Measurements from ENCODE around the gene PDZRN3. TPM values are rescaled to one million over a fixed set of nuclear protein-coding genes. Genes with fewer than 3 reads are reported as not detected.
"Not testable (repeated sequence)": the region's sequence is repeated elsewhere in the genome, so short reads cannot be mapped to it uniquely, and the experiment has no call there.

Gene PDZRN3
- total and polyA plus RNA-seq, 11 donors: 30.2 to 163 (median 76.7) TPM

- intact Hi-C loops (cut with DNase I): no loop called here
- H3K4me1 ChIP-seq: peaks cover 0 to 63% (median 9%) of the 10 kb centered on the region in 12 donors
- no peaks in the 10 kb centered on the region for H3K36me3 ChIP-seq
- WGBS, 4 donors: 44 to 80% (median 58%) methylated on average over 5 of the region's 5 CpGs
- no peak for TF ChIP-seq CTCF (IDR thresholded peaks at IDR 0.05)
- TF ChIP-seq POLR2A (IDR thresholded peaks at IDR 0.05): no peak
- H3K9me3 ChIP-seq: no peaks in the 10 kb centered on the region
- no peak overlapping the region for H3K4me3 ChIP-seq
- H3K27me3 ChIP-seq: no peaks in the 10 kb centered on the region
- DNase-seq (peak in 3 of 5 donors; percentile 38 to 51 (median 41)), ATAC-seq (peak; percentile 29 to 72 (median 59))
- H3K27ac ChIP-seq: peak overlapping the region in 7 of 12 donors; percentile 9 to 50 (median 34)
These were observed 56.3 kb downstream of the PDZRN3 start for GRCh38 chr3:73568371-73568862.

- intact Hi-C loops (cut with DNase I); DNase-seq; H3K4me3 ChIP-seq; H3K36me3 ChIP-seq; H3K9me3 ChIP-seq; ATAC-seq; H3K27me3 ChIP-seq: not testable (repeated sequence)
- WGBS, 4 donors: 92 to 97% (median 93%) methylated on average over 12 of the region's 12 CpGs
- Histone ChIP-seq H3K4me1 (peaks cover 0 to 54% (median 12%) of the 10 kb centered on the region in 12 donors), H3K27ac (peak overlapping the region in 1 of 12 donors; percentile 15)
These were observed 59.4 kb downstream of the PDZRN3 start for GRCh38 chr3:73565374-73565773.

GRCh38 chr3:73563896-73564582 is 60.7 kb downstream of the PDZRN3 start:
- ATAC-seq: peak in 1 of 4 donors; percentile 30
- peaks cover 0 to 49% (median 17%) of the 10 kb centered on the region in 12 donors for H3K4me1 ChIP-seq

GRCh38 chr3:73561494-73561893 is 63.2 kb downstream of the PDZRN3 start:
- H3K27ac ChIP-seq: peak overlapping the region in 5 of 12 donors; percentile 3 to 52 (median 35)
- TF ChIP-seq POLR2A (IDR thresholded peaks at IDR 0.05): no peak
- no peak for TF ChIP-seq CTCF (IDR thresholded peaks at IDR 0.05)
- WGBS, 4 donors: 57 to 67% (median 63%) methylated on average over 10 of the region's 10 CpGs
- intact Hi-C loops (cut with DNase I): no loop called here
- DNase-seq: no peak
- H3K4me3 ChIP-seq: no peak overlapping the region
- ATAC-seq: no peak
- H3K4me1 ChIP-seq: peaks cover 0 to 62% (median 39%) of the 10 kb centered on the region in 12 donors
- no peaks in the 10 kb centered on the region for H3K36me3 ChIP-seq
- no peaks in the 10 kb centered on the region for H3K27me3 ChIP-seq
- no peaks in the 10 kb centered on the region for H3K9me3 ChIP-seq

More at GRCh38 chr3:73563896-73564582, 60.7 kb downstream of the PDZRN3 start:
- Histone ChIP-seq H3K9me3 (no peaks in the 10 kb centered on the region), H3K27me3 (no peaks in the 10 kb centered on the region), H3K36me3 (no peaks in the 10 kb centered on the region), H3K27ac (peak overlapping the region in 1 of 12 donors; percentile 50), H3K4me3 (no peak overlapping the region)
- 71 to 80% (median 75%) methylated on average over 3 of the region's 3 CpGs for WGBS, 4 donors
- intact Hi-C loops (cut with DNase I): no loop called here
- DNase-seq: no peak
- no peak for TF ChIP-seq POLR2A (IDR thresholded peaks at IDR 0.05)

GRCh38 chr3:73559749-73560148 is 65.0 kb downstream of the PDZRN3 start:
- intact Hi-C loops (cut with DNase I): no loop called here
- no peak for DNase-seq
- H3K36me3 ChIP-seq: no peaks in the 10 kb centered on the region
- TF ChIP-seq POLR2A (IDR thresholded peaks at IDR 0.05) (no peak), CTCF (IDR thresholded peaks at IDR 0.05) (no peak)
- H3K4me1 ChIP-seq: peaks cover 0 to 75% (median 48%) of the 10 kb centered on the region in 12 donors
- no peaks in the 10 kb centered on the region for H3K27me3 ChIP-seq
- H3K27ac ChIP-seq: peak overlapping the region in 4 of 12 donors; percentile 45 to 73 (median 62)
- WGBS, 4 donors: 69 to 86% (median 77%) methylated on average over 2 of the region's 2 CpGs
- H3K4me3 ChIP-seq: no peak overlapping the region
- no peaks in the 10 kb centered on the region for H3K9me3 ChIP-seq
- ATAC-seq: no peak

Data from heart left ventricle (tissue), 16 donors.